Spleen (tissue), 7 donors: ENCODE results near the gene TAS1R3.

ENCODE experiments used
- POLR2AphosphoS5 ChIP-seq, 3 donors: sonication (generic); formaldehyde crosslinking; IDR thresholded peaks; one replicate each; pipeline ENCODE4 v1.5.1; 2017; ENCODE audit warnings: antibody characterized with exemption in 3 of 3
- TF ChIP-seq, protein P1 (sequence below), 11 experiments: fragments of 200-600 bp in 7 of 11; fragments of 450-650 bp in 4 of 11; sonication (generic) in 4 of 11; IDR thresholded peaks in 8 of 11; conservative IDR thresholded peaks in 3 of 11; 1 replicate in 7 of 11; 2 replicates in 4 of 11; pipeline versions ENCODE4 v1.4.0 to v1.8.0; 2016 to 2021; ENCODE audit warnings: antibody characterized with exemption in 11 of 11, inconsistent platforms in 4 of 11, mild to moderate bottlenecking in 1 of 11
- donor health status: DM: no; HTN: no; CAD: no; lungs with moderate emphysema.
- donor health status: DM: no; HTN: no; CAD: no.
- donor health status: DM: no; HTN: no; CAD: no.

GRCh38 chr1:1320666-1321448, 10.2 kb upstream of the TAS1R3 start:
- TF ChIP-seq, protein P1, sequence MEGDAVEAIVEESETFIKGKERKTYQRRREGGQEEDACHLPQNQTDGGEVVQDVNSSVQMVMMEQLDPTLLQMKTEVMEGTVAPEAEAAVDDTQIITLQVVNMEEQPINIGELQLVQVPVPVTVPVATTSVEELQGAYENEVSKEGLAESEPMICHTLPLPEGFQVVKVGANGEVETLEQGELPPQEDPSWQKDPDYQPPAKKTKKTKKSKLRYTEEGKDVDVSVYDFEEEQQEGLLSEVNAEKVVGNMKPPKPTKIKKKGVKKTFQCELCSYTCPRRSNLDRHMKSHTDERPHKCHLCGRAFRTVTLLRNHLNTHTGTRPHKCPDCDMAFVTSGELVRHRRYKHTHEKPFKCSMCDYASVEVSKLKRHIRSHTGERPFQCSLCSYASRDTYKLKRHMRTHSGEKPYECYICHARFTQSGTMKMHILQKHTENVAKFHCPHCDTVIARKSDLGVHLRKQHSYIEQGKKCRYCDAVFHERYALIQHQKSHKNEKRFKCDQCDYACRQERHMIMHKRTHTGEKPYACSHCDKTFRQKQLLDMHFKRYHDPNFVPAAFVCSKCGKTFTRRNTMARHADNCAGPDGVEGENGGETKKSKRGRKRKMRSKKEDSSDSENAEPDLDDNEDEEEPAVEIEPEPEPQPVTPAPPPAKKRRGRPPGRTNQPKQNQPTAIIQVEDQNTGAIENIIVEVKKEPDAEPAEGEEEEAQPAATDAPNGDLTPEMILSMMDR (IDR thresholded peaks at IDR 0.05 in 8 of 11, conservative IDR thresholded peaks at IDR 0.05 in 3 of 11) = no peak
- TF ChIP-seq POLR2AphosphoS5 (IDR thresholded peaks at IDR 0.05) = peak in 1 of 3 donors; percentile 18
